ENCODE measurements around the gene LKAAEAR1.

The LKAAEAR1 gene

GRCh38 chr20:64047968-64048401, 36.2 kb downstream of the LKAAEAR1 start:
- Histone ChIP-seq H3K9me3 (ENCODE audit: control insufficient read depth in 2 of 2, low read length in 2 of 2) (no peaks in the 10 kb centered on the region), H3K36me3 (ENCODE audit: control insufficient read depth in 2 of 2, insufficient read depth in 2 of 2, low read length in 2 of 2) (no peaks in the 10 kb centered on the region), H3K9ac (ENCODE audit: low read length in 2 of 2) (no peak overlapping the region), H3K4me1 (ENCODE audit: control insufficient read depth, insufficient read depth, low read length) (peaks cover 5% of the 10 kb centered on the region), H3K27ac (ENCODE audit: low read length) (no peak overlapping the region), H3K27me3 (ENCODE audit: control insufficient read depth in 1 of 2, insufficient read depth in 2 of 2, low read length in 2 of 2) (peaks cover 44 to 68% of the 10 kb centered on the region in 2 donors), H3K4me3 (ENCODE audit: low read length in 2 of 2) (no peak overlapping the region)

- Histone ChIP-seq H3K4me1 (ENCODE audit: control insufficient read depth, insufficient read depth, low read length) (peaks cover 9% of the 10 kb centered on the region), H3K27ac (ENCODE audit: low read length) (no peak overlapping the region), H3K9ac (ENCODE audit: low read length in 2 of 2) (no peak overlapping the region), H3K4me3 (ENCODE audit: low read length in 2 of 2) (peak overlapping the region in 1 of 2 donors; percentile 40), H3K27me3 (ENCODE audit: control insufficient read depth in 1 of 2, insufficient read depth in 2 of 2, low read length in 2 of 2) (peaks cover 44 to 69% of the 10 kb centered on the region in 2 donors), H3K9me3 (ENCODE audit: control insufficient read depth in 2 of 2, low read length in 2 of 2) (no peaks in the 10 kb centered on the region), H3K36me3 (ENCODE audit: control insufficient read depth in 2 of 2, insufficient read depth in 2 of 2, low read length in 2 of 2) (no peaks in the 10 kb centered on the region)
Observed at GRCh38 chr20:64047046-64047389, 37.2 kb downstream of the LKAAEAR1 start.

GRCh38 chr20:64045346-64046011, 38.7 kb downstream of the LKAAEAR1 start:
- peaks cover 16% of the 10 kb centered on the region for H3K4me1 ChIP-seq (ENCODE audit: control insufficient read depth, insufficient read depth, low read length)
- peaks cover 45 to 69% of the 10 kb centered on the region in 2 donors for H3K27me3 ChIP-seq (ENCODE audit: control insufficient read depth in 1 of 2, insufficient read depth in 2 of 2, low read length in 2 of 2)
- no peaks in the 10 kb centered on the region for H3K9me3 ChIP-seq (ENCODE audit: control insufficient read depth in 2 of 2, low read length in 2 of 2)
- no peak overlapping the region for H3K27ac ChIP-seq (ENCODE audit: low read length)
- no peak overlapping the region for H3K4me3 ChIP-seq (ENCODE audit: low read length in 2 of 2)
- H3K9ac ChIP-seq (ENCODE audit: low read length in 2 of 2) = no peak overlapping the region
- H3K36me3 ChIP-seq (ENCODE audit: control insufficient read depth in 2 of 2, insufficient read depth in 2 of 2, low read length in 2 of 2) = no peaks in the 10 kb centered on the region

- Histone ChIP-seq H3K9ac (ENCODE audit: low read length in 2 of 2) (no peak overlapping the region), H3K4me3 (ENCODE audit: low read length in 2 of 2) (peak overlapping the region in 1 of 2 donors; percentile 8)
Observed at GRCh38 chr20:64044484-64045247, 39.5 kb downstream of the LKAAEAR1 start.

GRCh38 chr20:64043768-64044167, 40.4 kb downstream of the LKAAEAR1 start:
- H3K36me3 ChIP-seq (ENCODE audit: control insufficient read depth in 2 of 2, insufficient read depth in 2 of 2, low read length in 2 of 2) = no peaks in the 10 kb centered on the region
- no peak overlapping the region for H3K27ac ChIP-seq (ENCODE audit: low read length)
- H3K4me3 ChIP-seq (ENCODE audit: low read length in 2 of 2) = no peak overlapping the region
- no peak overlapping the region for H3K9ac ChIP-seq (ENCODE audit: low read length in 2 of 2)
- H3K9me3 ChIP-seq (ENCODE audit: control insufficient read depth in 2 of 2, low read length in 2 of 2) = no peaks in the 10 kb centered on the region
- H3K27me3 ChIP-seq (ENCODE audit: control insufficient read depth in 1 of 2, insufficient read depth in 2 of 2, low read length in 2 of 2) = peaks cover 50 to 77% of the 10 kb centered on the region in 2 donors
- H3K4me1 ChIP-seq (ENCODE audit: control insufficient read depth, insufficient read depth, low read length) = peaks cover 24% of the 10 kb centered on the region

More at GRCh38 chr20:64044484-64045247, 39.5 kb downstream of the LKAAEAR1 start:
- H3K27me3 ChIP-seq (ENCODE audit: control insufficient read depth in 1 of 2, insufficient read depth in 2 of 2, low read length in 2 of 2) = peaks cover 44 to 69% of the 10 kb centered on the region in 2 donors
- no peaks in the 10 kb centered on the region for H3K9me3 ChIP-seq (ENCODE audit: control insufficient read depth in 2 of 2, low read length in 2 of 2)
- peaks cover 17% of the 10 kb centered on the region for H3K4me1 ChIP-seq (ENCODE audit: control insufficient read depth, insufficient read depth, low read length)
- H3K36me3 ChIP-seq (ENCODE audit: control insufficient read depth in 2 of 2, insufficient read depth in 2 of 2, low read length in 2 of 2) = no peaks in the 10 kb centered on the region
- H3K27ac ChIP-seq (ENCODE audit: low read length) = no peak overlapping the region

- Histone ChIP-seq H3K36me3 (ENCODE audit: control insufficient read depth in 2 of 2, insufficient read depth in 2 of 2, low read length in 2 of 2) (no peaks in the 10 kb centered on the region), H3K9me3 (ENCODE audit: control insufficient read depth in 2 of 2, low read length in 2 of 2) (no peaks in the 10 kb centered on the region), H3K4me3 (ENCODE audit: low read length in 2 of 2) (peak overlapping the region in 1 of 2 donors; percentile 55), H3K27ac (ENCODE audit: low read length) (no peak overlapping the region), H3K4me1 (ENCODE audit: control insufficient read depth, insufficient read depth, low read length) (peaks cover 30% of the 10 kb centered on the region), H3K27me3 (ENCODE audit: control insufficient read depth in 1 of 2, insufficient read depth in 2 of 2, low read length in 2 of 2) (peaks cover 51 to 78% of the 10 kb centered on the region in 2 donors), H3K9ac (ENCODE audit: low read length in 2 of 2) (no peak overlapping the region)
Observed at GRCh38 chr20:64042054-64042781, 42.0 kb downstream of the LKAAEAR1 start.

- Histone ChIP-seq H3K9ac (ENCODE audit: low read length in 2 of 2) (no peak overlapping the region), H3K36me3 (ENCODE audit: control insufficient read depth in 2 of 2, insufficient read depth in 2 of 2, low read length in 2 of 2) (no peaks in the 10 kb centered on the region), H3K4me1 (ENCODE audit: control insufficient read depth, insufficient read depth, low read length) (peaks cover 31% of the 10 kb centered on the region), H3K27me3 (ENCODE audit: control insufficient read depth in 1 of 2, insufficient read depth in 2 of 2, low read length in 2 of 2) (peaks cover 50 to 80% of the 10 kb centered on the region in 2 donors), H3K9me3 (ENCODE audit: control insufficient read depth in 2 of 2, low read length in 2 of 2) (no peaks in the 10 kb centered on the region), H3K4me3 (ENCODE audit: low read length in 2 of 2) (no peak overlapping the region), H3K27ac (ENCODE audit: low read length) (no peak overlapping the region)
Observed at GRCh38 chr20:64041781-64042053, 42.5 kb downstream of the LKAAEAR1 start.

GRCh38 chr20:64041040-64041780, 43.0 kb downstream of the LKAAEAR1 start:
- Histone ChIP-seq H3K9me3 (ENCODE audit: control insufficient read depth in 2 of 2, low read length in 2 of 2) (no peaks in the 10 kb centered on the region), H3K36me3 (ENCODE audit: control insufficient read depth in 2 of 2, insufficient read depth in 2 of 2, low read length in 2 of 2) (no peaks in the 10 kb centered on the region), H3K9ac (ENCODE audit: low read length in 2 of 2) (no peak overlapping the region), H3K4me3 (ENCODE audit: low read length in 2 of 2) (no peak overlapping the region), H3K27ac (ENCODE audit: low read length) (no peak overlapping the region), H3K4me1 (ENCODE audit: control insufficient read depth, insufficient read depth, low read length) (peaks cover 35% of the 10 kb centered on the region), H3K27me3 (ENCODE audit: control insufficient read depth in 1 of 2, insufficient read depth in 2 of 2, low read length in 2 of 2) (peaks cover 49 to 79% of the 10 kb centered on the region in 2 donors)

GRCh38 chr20:64040231-64041039, 43.8 kb downstream of the LKAAEAR1 start:
- Histone ChIP-seq H3K9me3 (ENCODE audit: control insufficient read depth in 2 of 2, low read length in 2 of 2) (no peaks in the 10 kb centered on the region), H3K27ac (ENCODE audit: low read length) (no peak overlapping the region), H3K27me3 (ENCODE audit: control insufficient read depth in 1 of 2, insufficient read depth in 2 of 2, low read length in 2 of 2) (peaks cover 42 to 71% of the 10 kb centered on the region in 2 donors), H3K9ac (ENCODE audit: low read length in 2 of 2) (no peak overlapping the region), H3K36me3 (ENCODE audit: control insufficient read depth in 2 of 2, insufficient read depth in 2 of 2, low read length in 2 of 2) (no peaks in the 10 kb centered on the region), H3K4me1 (ENCODE audit: control insufficient read depth, insufficient read depth, low read length) (peaks cover 35% of the 10 kb centered on the region), H3K4me3 (ENCODE audit: low read length in 2 of 2) (no peak overlapping the region)
